Body of pancreas (tissue), 4 donors: ENCODE results near the gene TMEM39A. TPM values are rescaled to one million over a fixed set of nuclear protein-coding genes. Genes with fewer than 3 reads are reported as not detected.

Experiments
- ATAC-seq: fragments of 150-250 bp; one replicate; pipeline ENCODE4 v1.9.1; 2016
- DNase-seq, 4 donors: peaks; one replicate each; pipeline ENCODE4 v3.0.0-alpha.2; 2019
- H3K27ac ChIP-seq, 4 donors: fragments of 200-600 bp; sonication (generic); 1 replicate in 3 of 4; 2 replicates in 1 of 4; pipeline versions ENCODE4 v1.5.1 to v1.6.1; 2016 to 2019; ENCODE audit warnings: mild to moderate bottlenecking in 1 of 4, mixed read lengths in 1 of 4, moderate library complexity in 1 of 4
- H3K27me3 ChIP-seq, 2 donors: fragments of 200-600 bp; sonication (generic); one replicate each; pipeline ENCODE4 v1.6.0; 2016; ENCODE audit warnings: mild to moderate bottlenecking in 1 of 2
- H3K36me3 ChIP-seq, 2 donors: fragments of 200-600 bp; sonication (generic); replicated peaks in 1 of 2; 2 replicates each; pipeline ENCODE4 v1.5.1; 2016; ENCODE audit warnings: low read depth in 2 of 2; ENCODE audit not compliant: insufficient read depth in 1 of 2
- H3K4me1 ChIP-seq: fragments of 200-600 bp; sonication (generic); one replicate; pipeline ENCODE4 v1.6.0; 2016
- H3K4me3 ChIP-seq, 2 donors: fragments of 200-600 bp; sonication (generic); 1 replicate in 1 of 2; 2 replicates in 1 of 2; pipeline ENCODE4 v1.5.1; 2016 to 2019
- H3K9me3 ChIP-seq, 3 donors: fragments of 200-600 bp; sonication (generic); 1 replicate in 2 of 3; 2 replicates in 1 of 3; pipeline ENCODE4 v1.5.1; 2016
- POLR2A ChIP-seq, 3 donors: fragments of 450-650 bp; IDR thresholded peaks; one replicate each; pipeline ENCODE4 v1.6.1; 2016; ENCODE audit warnings: antibody characterized with exemption in 3 of 3, mild to moderate bottlenecking in 2 of 3
- WGBS, 2 donors: methylation state at CpG; one replicate each; pipeline ENCODE4 v1.1.5; 2017; 5-methylcytosine and 5-hydroxymethylcytosine counted together
- intact Hi-C: fragments of 100-400 bp; cut with DNase I; formaldehyde crosslinking; loops from one replicate; pipeline ENCODE4 v1.15.1; 2023
- total RNA-seq, 2 donors: library from RNA; depleted of rRNA; stranded (reverse); fragments of >200 nt; gene quantifications; one replicate each; pipeline ENCODE4 v1.1.0, GENCODE V29; 2016
- TF ChIP-seq, protein P1 (sequence below), 7 experiments: fragments of 450-650 bp in 4 of 7; fragments of 200-600 bp in 3 of 7; sonication (generic) in 3 of 7; IDR thresholded peaks; one replicate each; pipeline ENCODE4 v1.5.1; 2016 to 2019; ENCODE audit warnings: antibody characterized with exemption in 7 of 7

The TMEM39A gene
- total RNA-seq, 2 donors from 2014 or later, result 50.1 to 85.4 TPM

DNA sequence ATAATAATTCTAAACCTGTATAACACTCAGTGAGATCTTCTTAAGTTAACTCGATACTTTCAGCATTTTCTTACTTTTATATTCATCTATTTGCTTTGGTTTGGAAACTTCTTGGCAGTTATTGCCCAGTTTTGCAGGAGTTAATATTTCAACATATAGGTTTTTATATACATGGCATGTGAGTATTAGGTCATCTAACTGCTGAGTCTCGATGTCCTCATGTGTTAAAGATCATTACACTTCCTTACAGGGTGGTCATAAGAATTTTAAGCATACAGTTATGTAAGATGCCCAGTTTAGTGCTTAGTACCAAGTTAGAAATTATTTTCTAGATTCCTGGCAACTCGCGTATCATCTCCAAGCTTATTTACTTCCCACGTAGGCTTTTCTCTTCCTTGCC, 62.9 kb downstream of the TMEM39A start:
- no peak for DNase-seq
- H3K27me3 ChIP-seq, result no peaks in the 10 kb centered on the region
- TF ChIP-seq POLR2A (IDR thresholded peaks at IDR 0.05), result no peak
- TF ChIP-seq, protein P1, sequence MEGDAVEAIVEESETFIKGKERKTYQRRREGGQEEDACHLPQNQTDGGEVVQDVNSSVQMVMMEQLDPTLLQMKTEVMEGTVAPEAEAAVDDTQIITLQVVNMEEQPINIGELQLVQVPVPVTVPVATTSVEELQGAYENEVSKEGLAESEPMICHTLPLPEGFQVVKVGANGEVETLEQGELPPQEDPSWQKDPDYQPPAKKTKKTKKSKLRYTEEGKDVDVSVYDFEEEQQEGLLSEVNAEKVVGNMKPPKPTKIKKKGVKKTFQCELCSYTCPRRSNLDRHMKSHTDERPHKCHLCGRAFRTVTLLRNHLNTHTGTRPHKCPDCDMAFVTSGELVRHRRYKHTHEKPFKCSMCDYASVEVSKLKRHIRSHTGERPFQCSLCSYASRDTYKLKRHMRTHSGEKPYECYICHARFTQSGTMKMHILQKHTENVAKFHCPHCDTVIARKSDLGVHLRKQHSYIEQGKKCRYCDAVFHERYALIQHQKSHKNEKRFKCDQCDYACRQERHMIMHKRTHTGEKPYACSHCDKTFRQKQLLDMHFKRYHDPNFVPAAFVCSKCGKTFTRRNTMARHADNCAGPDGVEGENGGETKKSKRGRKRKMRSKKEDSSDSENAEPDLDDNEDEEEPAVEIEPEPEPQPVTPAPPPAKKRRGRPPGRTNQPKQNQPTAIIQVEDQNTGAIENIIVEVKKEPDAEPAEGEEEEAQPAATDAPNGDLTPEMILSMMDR (IDR thresholded peaks at IDR 0.05), result no peak
- no peak for ATAC-seq
- no peaks in the 10 kb centered on the region for H3K4me1 ChIP-seq
- intact Hi-C loops, result no loop called here
- 86 to 88% methylated on average over 5 of the region's 5 CpGs for WGBS, 2 donors
- H3K4me3 ChIP-seq, result no peak overlapping the region
- H3K27ac ChIP-seq, result no peak overlapping the region
- no peaks in the 10 kb centered on the region for H3K9me3 ChIP-seq
- no peaks in the 10 kb centered on the region for H3K36me3 ChIP-seq

DNA sequence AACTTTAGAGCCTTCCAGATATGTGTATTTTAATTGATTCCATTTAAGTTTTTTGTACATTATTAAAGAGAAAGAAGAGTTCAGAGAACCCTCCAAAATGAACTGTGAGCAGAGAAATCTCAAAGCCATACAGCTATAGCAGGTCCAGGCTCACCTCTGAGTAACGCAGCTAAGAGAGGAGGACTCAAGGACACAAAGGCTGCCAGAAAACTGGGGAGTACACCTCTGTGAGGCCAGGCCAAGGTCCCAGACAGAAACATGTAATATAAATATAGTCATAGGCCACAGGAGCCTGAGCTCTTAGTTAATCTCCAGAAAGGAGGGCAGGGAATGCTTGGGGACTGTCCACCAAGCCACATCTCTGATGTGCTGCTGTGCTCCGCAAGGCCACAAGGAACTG, 66.5 kb downstream of the TMEM39A start:
- TF ChIP-seq, protein P1 (IDR thresholded peaks at IDR 0.05), result no peak
- no peak for TF ChIP-seq POLR2A (IDR thresholded peaks at IDR 0.05)
- H3K36me3 ChIP-seq, result no peaks in the 10 kb centered on the region
- no peak overlapping the region for H3K27ac ChIP-seq
- no peaks in the 10 kb centered on the region for H3K9me3 ChIP-seq
- 72 to 80% methylated on average over 2 of the region's 2 CpGs for WGBS, 2 donors
- H3K27me3 ChIP-seq, result no peaks in the 10 kb centered on the region
- DNase-seq (no peak), ATAC-seq (no peak)
- no peak overlapping the region for H3K4me3 ChIP-seq
- H3K4me1 ChIP-seq, result no peaks in the 10 kb centered on the region
- intact Hi-C loops, result no loop called here

DNA sequence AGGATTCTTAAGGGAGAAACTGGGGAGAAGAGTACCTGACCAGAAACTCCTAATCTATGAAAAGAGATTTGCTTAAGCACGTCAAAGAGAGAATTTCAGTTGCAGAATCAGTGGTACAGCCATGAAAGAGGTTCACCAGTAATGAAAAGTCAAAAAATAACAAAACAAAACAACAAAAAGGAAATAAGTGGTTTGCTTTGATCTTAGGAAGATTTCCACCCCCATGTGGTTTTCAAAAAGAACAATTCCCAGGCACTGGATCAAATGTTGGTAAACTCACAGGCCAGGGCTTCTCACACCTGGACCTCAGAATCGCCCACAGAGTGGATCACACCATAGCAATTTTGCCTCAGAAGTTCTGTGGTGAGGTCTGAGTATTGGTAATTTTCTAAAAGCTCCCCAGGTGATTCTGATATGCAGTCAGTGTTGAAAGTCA, 67.5 kb downstream of the TMEM39A start:
- Histone ChIP-seq H3K27me3 (no peaks in the 10 kb centered on the region), H3K4me1 (no peaks in the 10 kb centered on the region), H3K4me3 (no peak overlapping the region), H3K9me3 (no peaks in the 10 kb centered on the region), H3K36me3 (no peaks in the 10 kb centered on the region), H3K27ac (no peak overlapping the region)
- intact Hi-C loops, result no loop called here
- no peak for TF ChIP-seq POLR2A (IDR thresholded peaks at IDR 0.05)
- TF ChIP-seq, protein P1 (IDR thresholded peaks at IDR 0.05), result no peak
- 87 to 93% methylated on average over 2 of the region's 2 CpGs for WGBS, 2 donors
- no peak for ATAC-seq
- DNase-seq, result no peak

DNA sequence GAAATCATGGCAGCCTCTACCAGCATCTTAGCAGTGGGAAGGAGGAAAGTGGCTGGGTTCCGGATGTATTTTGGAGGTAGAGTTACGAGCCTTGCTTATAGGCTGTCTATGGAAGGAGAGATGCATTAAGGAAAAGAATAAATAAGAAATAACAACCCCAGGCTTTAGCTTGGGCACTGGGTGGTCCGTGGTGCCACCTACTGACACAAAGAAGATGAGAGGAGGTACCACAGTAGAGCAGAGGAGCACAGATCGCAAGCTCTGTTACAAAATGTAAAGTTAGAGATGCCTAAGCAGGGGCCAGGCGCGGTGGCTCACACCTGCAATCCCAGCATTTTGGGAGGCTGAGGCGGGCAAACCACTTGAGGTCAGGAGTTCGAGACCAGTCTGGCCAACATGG, 74.8 kb downstream of the TMEM39A start:
- WGBS, 2 donors, result 75 to 93% methylated on average over 8 of the region's 8 CpGs
- Histone ChIP-seq H3K36me3 (no peaks in the 10 kb centered on the region), H3K27me3 (no peaks in the 10 kb centered on the region), H3K27ac (no peak overlapping the region), H3K4me3 (no peak overlapping the region), H3K9me3 (no peaks in the 10 kb centered on the region), H3K4me1 (peaks cover 4% of the 10 kb centered on the region)
- ATAC-seq (no peak), DNase-seq (peak in 2 of 4 donors; percentile 17 to 20)
- TF ChIP-seq, protein P1 (IDR thresholded peaks at IDR 0.05), result peak in 2 of 7 experiments; percentile 34 to 44
- no peak for TF ChIP-seq POLR2A (IDR thresholded peaks at IDR 0.05)
- intact Hi-C loops, result no loop called here

DNA sequence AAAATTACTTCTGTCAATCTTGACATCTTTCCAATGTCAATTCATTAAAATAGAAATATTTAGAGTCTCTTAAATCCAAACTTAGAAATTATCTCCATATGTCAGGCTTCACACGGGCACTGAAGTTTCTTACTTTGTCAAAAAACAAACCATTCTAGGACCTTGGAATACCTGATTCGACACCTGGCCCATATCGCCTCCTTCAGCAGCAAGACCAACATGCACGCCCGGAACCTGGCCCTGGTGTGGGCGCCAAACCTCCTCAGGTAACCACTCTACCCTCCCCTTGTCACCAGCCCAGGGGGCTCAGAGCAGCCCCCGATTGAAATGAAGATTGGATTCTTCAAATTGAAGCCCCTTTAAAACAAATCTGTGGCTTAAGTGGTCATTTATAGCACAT, 81.3 kb downstream of the TMEM39A start:
- intact Hi-C loops, result no loop called here
- DNase-seq (peak; percentile 34 to 62 (median 50)), ATAC-seq (peak; percentile 75)
- H3K27ac ChIP-seq, result peak overlapping the region in 2 of 4 donors; percentile 16 to 41
- H3K36me3 ChIP-seq, result no peaks in the 10 kb centered on the region
- no peak for TF ChIP-seq POLR2A (IDR thresholded peaks at IDR 0.05)
- TF ChIP-seq, protein P1 (IDR thresholded peaks at IDR 0.05), result no peak
- no peaks in the 10 kb centered on the region for H3K9me3 ChIP-seq
- H3K27me3 ChIP-seq, result no peaks in the 10 kb centered on the region
- H3K4me1 ChIP-seq, result peaks cover 16% of the 10 kb centered on the region
- H3K4me3 ChIP-seq, result no peak overlapping the region
- 43 to 72% methylated on average over 7 of the region's 7 CpGs for WGBS, 2 donors
